HepG2 (cell line): ENCODE results near the gene FBXO10. TPM values are rescaled to one million over a fixed set of nuclear protein-coding genes. Genes with fewer than 3 reads are reported as not detected.

ENCODE experiments used
- ATF7-NPFF ChIP-seq: sonication (generic); formaldehyde crosslinking; IDR thresholded peaks from 2 replicates; pipeline ENCODE4 v1.8.1; 2023; ENCODE audit warnings: mild to moderate bottlenecking, low read depth, missing genetic modification reagents, moderate library complexity
- DR1 ChIP-seq: sonication (generic); formaldehyde crosslinking; IDR thresholded peaks from 2 replicates; pipeline ENCODE4 v1.8.0; 2021; ENCODE audit warnings: mild to moderate bottlenecking, missing genetic modification reagents, inconsistent platforms
- FOXA1 ChIP-seq, 2 experiments: fragments of 450-650 bp in 1 of 2; sonication (generic) in 1 of 2; formaldehyde crosslinking in 1 of 2; IDR thresholded peaks; 2 replicates each; pipeline versions ENCODE4 v1.4.0 to v1.6.1; 2016 to 2020; ENCODE audit warnings: missing genetic modification reagents in 1 of 2
- HNF4A ChIP-seq: sonication (generic); formaldehyde crosslinking; IDR thresholded peaks from 2 replicates; pipeline ENCODE4 v1.4.0; 2020; ENCODE audit warnings: missing genetic modification reagents
- MYNN ChIP-seq: sonication (generic); formaldehyde crosslinking; IDR thresholded peaks from 2 replicates; pipeline ENCODE4 v1.4.0; 2020; ENCODE audit warnings: mild to moderate bottlenecking, low read depth, missing genetic modification reagents
- NBN ChIP-seq: fragments of 450-650 bp; conservative IDR thresholded peaks from 2 replicates; pipeline ENCODE4 v1.6.1; 2017
- NFATC3 ChIP-seq: sonication (generic); formaldehyde crosslinking; IDR thresholded peaks from 2 replicates; pipeline ENCODE4 v1.5.1; 2020; ENCODE audit warnings: mild to moderate bottlenecking, missing genetic modification reagents
- TBX3 ChIP-seq: fragments of 450-650 bp; IDR thresholded peaks from 2 replicates; pipeline ENCODE4 v1.6.1; 2017; ENCODE audit warnings: antibody characterized with exemption, mild to moderate bottlenecking, inconsistent platforms, borderline replicate concordance
- TCF12 ChIP-seq, 2 experiments: fragments of 450-650 bp in 1 of 2; sonication (generic) in 1 of 2; formaldehyde crosslinking in 1 of 2; IDR thresholded peaks; 2 replicates each; pipeline versions ENCODE4 v1.6.1 to v1.8.0; 2017 to 2022; ENCODE audit warnings: antibody characterized with exemption in 1 of 2, mild to moderate bottlenecking in 1 of 2, missing genetic modification reagents in 1 of 2, moderate library complexity in 1 of 2
- ZNF138 ChIP-seq: sonication (generic); formaldehyde crosslinking; IDR thresholded peaks from 2 replicates; pipeline ENCODE4 v1.5.0; 2020; ENCODE audit warnings: mild to moderate bottlenecking, low read depth, missing genetic modification reagents
- ZNF318 ChIP-seq: sonication (generic); formaldehyde crosslinking; IDR thresholded peaks from 2 replicates; pipeline ENCODE4 v1.4.0; 2020; ENCODE audit warnings: mild to moderate bottlenecking, missing genetic modification reagents
- ZNF878 ChIP-seq: sonication (generic); formaldehyde crosslinking; IDR thresholded peaks from 2 replicates; pipeline ENCODE4 v1.8.1; 2023; ENCODE audit warnings: mild to moderate bottlenecking, missing genetic modification reagents, moderate library complexity
- polyA plus RNA-seq, 8 experiments: library from polyadenylated mRNA; depleted of rRNA in 3 of 8; stranded (reverse) in 7 of 8; unstranded in 1 of 8; fragments of >200 nt; fragmentation: Illumina TruSeq in 4 of 8; extraction: Trizol in 4 of 8; gene quantifications; 2 replicates each; pipeline versions ENCODE4 v1.2.1 to v1.2.3, GENCODE V29; 2011 to 2016; ENCODE audit warnings: low read depth in 4 of 8, missing spikeins in 1 of 8, mixed read lengths in 1 of 8; ENCODE audit not compliant: insufficient read depth in 1 of 8
- total RNA-seq, 5 experiments: library from RNA; depleted of rRNA; stranded (reverse); fragments of >200 nt; fragmentation: Illumina TruSeq; extraction: Trizol; gene quantifications; 2 replicates each; pipeline ENCODE4 v1.2.3, GENCODE V29; 2016; ENCODE audit warnings: low read depth in 1 of 5
- TF ChIP-seq, protein P1 (sequence below): sonication (generic); formaldehyde crosslinking; IDR thresholded peaks from 2 replicates; pipeline ENCODE4 v1.8.0; 2022; ENCODE audit warnings: low read depth, missing genetic modification reagents
- TF ChIP-seq, protein P2 (sequence below): sonication (generic); formaldehyde crosslinking; IDR thresholded peaks from 2 replicates; pipeline ENCODE4 v1.4.0; 2020; ENCODE audit warnings: low read depth, mild to moderate bottlenecking, missing genetic modification reagents

FBXO10 gene
- total and polyA plus RNA-seq, 2 of the 13 experiments (the other 11 are each of a cell fraction or from before 2014, with no cell fraction given) = 3.1 to 5.1 TPM

- TF ChIP-seq FOXA1 (IDR thresholded peaks at IDR 0.05) (no peak), FOXA1 (CRISPR knock-in tag; IDR thresholded peaks at IDR 0.05) (no peak), ZNF318 (CRISPR knock-in tag) (no peak), ZNF878 (no peak), NFATC3 (CRISPR knock-in tag) (no peak), NBN (no peak), TCF12 (IDR thresholded peaks at IDR 0.05) (no peak), TCF12 (CRISPR knock-in tag; IDR thresholded peaks at IDR 0.05) (no peak), MYNN (no peak), ZNF138 (no peak), DR1 (no peak), ATF7-NPFF (CRISPR knock-in tag) (0 out of 2 replicates have a peak, but pooled peaks have one; percentile 39), HNF4A (CRISPR knock-in tag) (peak; percentile 39), TBX3 (no peak)
- TF ChIP-seq, protein P1, sequence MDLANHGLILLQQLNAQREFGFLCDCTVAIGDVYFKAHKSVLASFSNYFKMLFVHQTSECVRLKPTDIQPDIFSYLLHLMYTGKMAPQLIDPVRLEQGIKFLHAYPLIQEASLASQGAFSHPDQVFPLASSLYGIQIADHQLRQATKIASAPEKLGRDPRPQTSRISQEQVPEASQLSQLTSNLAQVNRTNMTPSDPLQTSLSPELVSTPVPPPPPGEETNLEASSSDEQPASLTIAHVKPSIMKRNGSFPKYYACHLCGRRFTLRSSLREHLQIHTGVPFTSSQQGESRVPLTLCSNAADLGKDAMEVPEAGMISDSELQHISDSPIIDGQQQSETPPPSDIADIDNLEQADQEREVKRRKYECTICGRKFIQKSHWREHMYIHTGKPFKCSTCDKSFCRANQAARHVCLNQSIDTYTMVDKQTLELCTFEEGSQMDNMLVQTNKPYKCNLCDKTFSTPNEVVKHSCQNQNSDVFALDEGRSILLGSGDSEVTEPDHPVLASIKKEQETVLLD (CRISPR knock-in tag) = no peak
- TF ChIP-seq, protein P2, sequence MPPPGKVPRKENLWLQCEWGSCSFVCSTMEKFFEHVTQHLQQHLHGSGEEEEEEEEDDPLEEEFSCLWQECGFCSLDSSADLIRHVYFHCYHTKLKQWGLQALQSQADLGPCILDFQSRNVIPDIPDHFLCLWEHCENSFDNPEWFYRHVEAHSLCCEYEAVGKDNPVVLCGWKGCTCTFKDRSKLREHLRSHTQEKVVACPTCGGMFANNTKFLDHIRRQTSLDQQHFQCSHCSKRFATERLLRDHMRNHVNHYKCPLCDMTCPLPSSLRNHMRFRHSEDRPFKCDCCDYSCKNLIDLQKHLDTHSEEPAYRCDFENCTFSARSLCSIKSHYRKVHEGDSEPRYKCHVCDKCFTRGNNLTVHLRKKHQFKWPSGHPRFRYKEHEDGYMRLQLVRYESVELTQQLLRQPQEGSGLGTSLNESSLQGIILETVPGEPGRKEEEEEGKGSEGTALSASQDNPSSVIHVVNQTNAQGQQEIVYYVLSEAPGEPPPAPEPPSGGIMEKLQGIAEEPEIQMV (CRISPR knock-in tag) = no peak; the same call in 1 of the 2 replicates
- TF ChIP-seq, all 625 proteins: peak for 106
Observed at GRCh38 chr9:37466037-37466709, 110.0 kb downstream of the FBXO10 start (continued).
